NCI-H226 (cell line): ENCODE data around the gene POLR3B.
"Not testable (repeated sequence)": the region's sequence is repeated elsewhere in the genome, so short reads cannot be mapped to it uniquely, and the experiment has no call there.

ENCODE experiments used
- DNase-seq: peaks from one replicate; pipeline ENCODE4 v3.0.0-alpha.2; 2015

Gene POLR3B

GRCh38 chr12:106417926-106418910 is 60.7 kb downstream of the POLR3B start:
- peak; percentile 72 for DNase-seq

GRCh38 chr12:106418970-106419369 is 61.4 kb downstream of the POLR3B start:
- no peak for DNase-seq

- no peak for DNase-seq
Observed at GRCh38 chr12:106423291-106423690, 65.7 kb downstream of the POLR3B start.

- DNase-seq = no peak
Observed at GRCh38 chr12:106425061-106425702, 67.6 kb downstream of the POLR3B start.

- no peak for DNase-seq
Observed at GRCh38 chr12:106427917-106428316, 70.4 kb downstream of the POLR3B start.

GRCh38 chr12:106428384-106428783 is 70.8 kb downstream of the POLR3B start:
- no peak for DNase-seq

GRCh38 chr12:106429043-106429552 is 71.5 kb downstream of the POLR3B start:
- DNase-seq = peak; percentile 22

- DNase-seq = no peak
Observed at GRCh38 chr12:106429636-106430035, 72.1 kb downstream of the POLR3B start.

GRCh38 chr12:106431839-106432411 is 74.4 kb downstream of the POLR3B start:
- no peak for DNase-seq

GRCh38 chr12:106433055-106433454 is 75.5 kb downstream of the POLR3B start:
- no peak for DNase-seq

GRCh38 chr12:106434526-106434925 is 77.0 kb downstream of the POLR3B start:
- DNase-seq = no peak

GRCh38 chr12:106436164-106436563 is 78.6 kb downstream of the POLR3B start:
- DNase-seq = peak; percentile 50

- no peak for DNase-seq
Observed at GRCh38 chr12:106442575-106442974, 85.0 kb downstream of the POLR3B start.

- DNase-seq = no peak
Observed at GRCh38 chr12:106445053-106445452, 87.5 kb downstream of the POLR3B start.

GRCh38 chr12:106445959-106446358 is 88.4 kb downstream of the POLR3B start:
- no peak for DNase-seq

GRCh38 chr12:106446419-106447092 is 89.0 kb downstream of the POLR3B start:
- DNase-seq = no peak

- DNase-seq = no peak
Observed at GRCh38 chr12:106452309-106452708, 94.8 kb downstream of the POLR3B start.

GRCh38 chr12:106455111-106455510 is 97.6 kb downstream of the POLR3B start:
- no peak for DNase-seq

- DNase-seq = no peak
Observed at GRCh38 chr12:106459124-106459523, 101.6 kb downstream of the POLR3B start.

- DNase-seq = no peak
Observed at GRCh38 chr12:106459534-106459933, 102.0 kb downstream of the POLR3B start.

- DNase-seq = no peak
Observed at GRCh38 chr12:106461730-106462129, 104.2 kb downstream of the POLR3B start.

GRCh38 chr12:106465605-106466004 is 108.1 kb downstream of the POLR3B start:
- not testable (repeated sequence) for DNase-seq

- not testable (repeated sequence) for DNase-seq
Observed at GRCh38 chr12:106475662-106476061, 118.1 kb downstream of the POLR3B start.
